ENCODE results near the gene EVA1A.

The EVA1A gene

DNA sequence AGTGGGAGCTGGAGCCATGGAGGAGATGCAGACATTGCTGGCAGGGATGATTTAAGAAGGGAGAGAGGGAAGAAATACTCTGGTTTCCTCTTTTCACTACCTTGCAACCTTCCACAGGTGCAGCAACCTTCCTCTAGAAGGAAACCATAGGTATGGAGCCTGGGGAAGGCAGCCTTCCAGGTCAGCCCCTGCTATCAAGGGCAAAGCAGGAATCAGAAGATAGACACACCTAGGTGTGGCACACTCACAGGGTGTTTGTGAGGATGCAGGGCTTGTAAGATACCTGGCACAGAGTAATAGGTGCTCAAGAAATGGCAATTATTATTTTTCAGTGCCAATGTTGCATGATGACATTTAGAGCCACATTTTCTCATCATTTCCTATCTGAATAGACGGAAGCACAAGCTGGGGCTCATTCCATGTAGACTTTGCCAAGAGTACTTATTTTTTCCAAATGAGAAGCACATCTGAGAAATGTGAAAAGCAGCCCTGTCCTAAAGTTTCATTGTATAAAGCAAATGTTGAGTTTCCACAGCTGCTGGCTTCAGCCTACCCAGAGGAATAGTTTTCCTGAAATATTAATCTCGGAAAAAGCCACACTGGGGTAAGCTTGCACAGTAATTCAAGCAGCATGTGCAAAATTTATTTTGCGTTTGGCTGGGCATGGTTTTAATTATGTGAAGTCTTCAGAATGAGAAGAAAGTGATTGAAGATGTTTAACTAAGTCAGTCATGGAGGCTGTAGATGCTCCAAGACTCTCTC is 20.6 kb downstream of the EVA1A start:
- no peak for DNase-seq

DNA sequence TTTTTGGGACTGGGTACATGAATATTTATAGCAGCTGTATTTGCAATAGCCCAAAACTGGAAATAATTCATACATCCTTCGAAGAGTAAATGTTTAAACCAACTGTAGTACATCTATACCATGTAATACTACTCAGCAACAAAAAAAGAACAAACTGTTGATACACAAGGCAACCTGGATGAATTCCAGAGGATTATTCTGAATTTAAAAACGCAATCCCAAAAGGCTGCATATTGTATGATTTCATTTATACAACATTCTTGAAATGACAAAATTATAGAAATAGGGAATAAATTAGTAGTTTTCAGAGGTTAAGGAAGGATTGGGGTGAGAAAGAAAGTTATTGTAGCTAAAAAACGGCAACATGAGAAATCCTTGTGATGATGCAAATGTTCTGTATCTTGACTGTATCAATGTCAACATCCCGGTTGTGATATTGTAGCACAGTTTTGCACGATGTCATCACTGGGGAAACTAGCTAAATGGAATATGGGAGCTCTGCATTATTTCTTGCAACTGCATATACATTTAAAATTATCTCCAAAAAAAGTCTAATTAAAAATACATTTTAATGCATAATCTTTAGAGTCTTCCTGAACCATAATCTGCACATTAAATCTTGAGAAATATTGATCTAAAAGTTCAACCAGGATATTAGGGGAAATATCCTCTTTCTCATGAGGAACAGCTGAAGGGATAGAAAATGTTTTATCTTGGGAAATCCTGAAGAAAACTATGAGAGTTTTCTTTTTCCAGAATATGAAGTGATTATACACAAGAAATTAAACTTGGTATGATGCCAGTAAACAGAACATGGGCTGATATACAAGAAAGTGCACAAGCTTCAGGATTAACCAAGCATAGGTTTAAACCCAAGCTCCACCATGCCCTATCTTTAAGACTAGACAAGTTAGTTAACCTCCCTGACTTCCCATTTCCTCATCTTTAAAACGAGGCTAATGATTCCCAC is 21.9 kb downstream of the EVA1A start:
- DNase-seq = no peak

DNA sequence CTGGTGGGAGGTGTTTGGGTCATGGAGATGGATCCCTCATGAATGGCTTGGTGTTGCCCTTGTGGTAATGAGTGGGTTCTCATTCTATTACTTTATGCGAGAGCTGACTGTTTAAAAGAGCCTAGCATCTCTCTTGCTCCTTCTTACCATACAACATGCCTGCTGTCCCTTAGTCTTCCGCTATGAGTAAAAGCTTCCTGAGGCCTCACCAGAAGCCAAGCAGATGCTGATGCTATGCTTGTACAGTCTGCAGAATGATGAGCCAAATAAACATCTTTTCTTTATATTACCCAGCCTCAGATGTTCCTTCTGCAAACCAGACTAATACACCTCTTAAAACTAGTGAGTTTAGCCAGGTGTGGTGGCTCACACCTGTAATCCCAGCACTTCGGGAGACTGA is 23.1 kb downstream of the EVA1A start:
- DNase-seq = no peak

DNA sequence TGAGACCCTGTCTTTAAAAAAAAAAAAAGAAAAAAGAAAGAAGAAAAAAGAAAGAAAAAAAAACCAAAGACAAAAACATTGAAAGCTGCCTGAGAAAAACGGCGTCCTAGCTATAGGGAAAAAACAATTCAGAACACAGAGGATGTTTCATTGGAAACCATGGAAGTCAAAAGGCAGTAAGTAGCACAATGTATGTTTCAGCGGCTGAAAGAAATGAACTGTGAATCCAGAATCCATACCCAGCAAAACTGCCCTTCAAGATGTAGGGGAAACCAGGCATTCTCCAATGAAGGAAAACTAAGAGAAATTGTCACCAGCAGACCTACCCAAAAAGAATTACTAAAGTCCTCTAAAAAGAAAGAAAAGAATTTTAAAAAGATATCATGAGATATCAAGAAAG is 27.6 kb downstream of the EVA1A start:
- no peak for DNase-seq

DNA sequence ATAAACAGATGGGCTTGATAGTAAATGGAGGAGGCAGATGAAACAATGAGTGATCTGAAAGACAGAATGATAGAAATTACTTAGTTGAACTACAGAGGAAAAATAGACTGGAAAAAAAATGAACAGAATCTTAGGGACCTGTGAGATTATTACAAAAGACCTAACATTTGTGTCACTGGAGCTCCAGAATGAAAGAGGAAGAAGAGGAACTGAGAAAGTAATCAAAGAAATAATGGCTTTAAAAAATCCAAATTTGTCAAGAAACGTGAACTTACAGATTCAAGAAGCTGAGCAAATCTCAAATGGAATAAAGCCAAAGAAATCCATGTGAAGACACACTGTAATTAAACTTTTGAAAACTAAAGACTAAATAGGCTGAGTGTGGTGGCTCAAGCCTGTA is 28.3 kb downstream of the EVA1A start:
- DNase-seq = no peak

DNA sequence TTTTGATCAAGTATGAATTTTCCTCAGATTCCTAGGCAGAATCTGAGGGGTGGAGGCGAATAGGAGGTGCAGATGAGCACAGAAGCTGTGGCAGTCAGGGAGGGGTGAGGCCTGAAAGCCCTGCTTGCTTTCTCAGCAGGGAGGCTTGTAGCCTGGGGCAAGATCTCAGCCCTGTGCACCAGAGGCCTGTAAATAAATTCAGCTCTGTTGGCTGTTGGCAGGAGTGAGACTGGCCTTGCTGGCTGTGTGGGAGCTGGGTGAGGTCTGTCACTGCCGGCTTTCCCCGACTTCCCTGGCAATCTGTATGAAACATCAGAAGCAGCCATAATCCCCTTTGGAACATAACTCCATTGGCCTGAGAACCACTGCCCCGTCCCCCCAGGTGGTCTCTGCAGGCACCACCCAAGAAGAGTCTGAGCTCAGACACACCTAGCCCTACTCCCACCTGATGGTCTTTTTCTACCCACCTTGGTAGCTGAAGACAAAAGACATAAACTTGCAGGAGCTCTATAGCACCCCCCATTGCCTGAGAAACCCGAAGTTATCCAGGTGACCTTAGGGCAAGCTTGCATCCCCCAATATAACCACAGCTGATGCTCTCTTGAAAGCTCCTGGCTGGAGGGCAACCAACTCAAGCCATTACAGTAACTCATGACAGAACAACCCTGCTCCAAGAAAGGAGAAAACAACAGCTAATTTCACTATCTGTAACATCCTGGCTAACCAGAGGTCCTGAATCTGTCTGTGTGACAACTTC is 32.3 kb downstream of the EVA1A start:
- DNase-seq = no peak

DNA sequence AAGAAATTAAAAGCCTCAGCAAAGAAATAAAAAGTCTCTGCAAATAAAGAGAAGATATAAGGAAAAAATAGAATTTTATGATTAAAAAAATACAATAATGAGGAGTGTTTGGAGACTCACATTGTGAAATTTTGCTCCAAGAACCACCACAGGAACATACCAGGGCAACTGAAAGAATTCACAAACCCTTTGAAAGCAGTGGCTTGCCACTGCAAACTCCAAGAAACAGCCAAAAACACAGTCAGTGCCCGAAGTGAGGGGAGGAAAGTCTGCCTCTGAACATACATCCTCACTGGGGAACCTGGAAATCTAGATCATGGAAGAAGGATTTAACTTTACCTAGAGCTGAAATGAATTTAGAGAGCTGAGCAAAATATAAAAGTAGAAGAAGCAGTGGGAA is 33.1 kb downstream of the EVA1A start:
- DNase-seq = no peak

DNA sequence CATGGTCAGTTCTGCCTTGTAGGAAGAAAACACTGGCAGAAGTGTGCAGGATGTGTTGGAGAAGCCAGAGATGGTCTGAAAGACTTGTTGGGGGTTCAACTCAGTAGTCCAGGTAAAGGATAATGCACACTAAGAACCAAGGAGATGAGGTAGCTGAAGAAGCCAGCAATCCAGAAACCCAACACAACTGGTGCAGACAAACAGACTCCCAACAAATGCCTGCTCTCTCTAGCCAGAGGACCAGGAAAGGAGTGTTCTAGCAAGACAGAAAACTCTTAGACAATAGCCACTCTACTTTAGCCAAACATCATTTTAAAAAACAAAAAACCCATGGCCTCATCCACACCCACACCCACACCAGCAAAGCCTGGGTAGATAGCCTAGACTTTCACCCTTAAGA is 33.9 kb downstream of the EVA1A start:
- no peak for DNase-seq

DNA sequence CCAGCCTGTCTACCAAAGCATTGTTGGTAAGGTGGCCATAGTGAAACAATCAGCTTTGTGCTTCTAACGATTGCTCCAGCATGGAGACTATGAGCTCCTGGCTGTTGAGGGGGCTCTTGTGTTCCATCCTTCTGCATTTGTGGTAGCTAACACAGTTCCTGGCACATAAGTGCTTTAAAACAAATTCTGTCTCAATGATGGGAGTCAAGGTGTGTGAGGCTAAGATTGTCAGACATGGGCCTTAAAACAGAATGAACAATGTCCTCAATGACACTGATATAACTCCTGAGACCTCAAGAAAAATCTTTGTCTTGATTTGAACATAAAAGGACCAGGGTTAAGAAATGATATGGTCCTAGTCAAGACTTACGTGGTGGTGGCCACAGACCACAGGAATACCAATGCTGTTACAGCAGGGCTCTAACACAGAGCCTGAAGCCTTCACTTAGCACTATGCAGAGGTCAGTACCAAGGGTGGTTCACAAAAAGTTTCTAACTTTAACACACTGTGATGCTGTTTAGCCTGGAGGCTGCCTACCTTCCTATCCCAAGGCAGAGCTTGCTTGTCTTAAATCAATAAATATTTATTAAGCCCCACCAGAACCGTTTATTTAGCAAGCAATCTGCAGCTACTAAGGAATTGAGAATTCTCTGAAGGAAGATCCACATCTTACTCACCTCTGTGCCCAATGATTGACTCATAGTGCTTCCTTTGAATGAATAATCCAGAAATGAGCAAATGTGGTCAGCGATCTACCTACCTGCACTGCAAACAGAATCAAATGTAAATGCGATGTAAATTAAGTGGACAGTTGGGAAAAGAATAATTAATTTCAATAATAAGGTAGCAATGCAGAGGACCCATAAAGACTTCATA is 35.1 kb downstream of the EVA1A start:
- no peak for DNase-seq

DNA sequence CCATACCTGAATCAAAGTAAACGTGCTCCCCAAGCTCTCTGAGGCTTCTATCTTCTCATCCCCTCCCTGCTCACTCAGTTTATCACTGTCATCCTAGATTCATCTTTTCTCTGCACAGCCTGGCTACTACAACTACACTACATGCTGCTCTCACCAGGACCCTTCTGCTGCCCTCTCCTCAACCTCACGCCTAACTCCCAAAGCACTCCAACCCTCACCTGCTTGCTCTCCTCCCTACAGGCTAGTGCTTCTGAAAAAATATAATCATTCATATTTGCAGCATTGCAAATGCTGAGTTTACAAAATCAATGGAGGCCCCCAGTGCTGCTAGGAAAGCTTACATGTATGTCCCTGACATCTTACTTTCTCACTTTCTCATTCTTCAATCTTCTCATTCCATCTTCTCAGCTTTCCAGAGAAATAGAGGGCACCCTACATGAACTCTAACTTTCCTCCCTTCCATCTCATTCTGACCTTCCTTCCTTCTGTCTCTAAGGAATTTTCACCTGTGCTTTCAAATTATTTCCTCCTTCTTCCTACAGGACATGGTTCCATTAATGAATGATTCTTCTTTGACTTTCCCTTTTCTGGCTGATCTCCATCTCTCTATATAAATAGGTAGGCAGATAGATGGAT is 36.3 kb downstream of the EVA1A start:
- no peak for DNase-seq

DNA sequence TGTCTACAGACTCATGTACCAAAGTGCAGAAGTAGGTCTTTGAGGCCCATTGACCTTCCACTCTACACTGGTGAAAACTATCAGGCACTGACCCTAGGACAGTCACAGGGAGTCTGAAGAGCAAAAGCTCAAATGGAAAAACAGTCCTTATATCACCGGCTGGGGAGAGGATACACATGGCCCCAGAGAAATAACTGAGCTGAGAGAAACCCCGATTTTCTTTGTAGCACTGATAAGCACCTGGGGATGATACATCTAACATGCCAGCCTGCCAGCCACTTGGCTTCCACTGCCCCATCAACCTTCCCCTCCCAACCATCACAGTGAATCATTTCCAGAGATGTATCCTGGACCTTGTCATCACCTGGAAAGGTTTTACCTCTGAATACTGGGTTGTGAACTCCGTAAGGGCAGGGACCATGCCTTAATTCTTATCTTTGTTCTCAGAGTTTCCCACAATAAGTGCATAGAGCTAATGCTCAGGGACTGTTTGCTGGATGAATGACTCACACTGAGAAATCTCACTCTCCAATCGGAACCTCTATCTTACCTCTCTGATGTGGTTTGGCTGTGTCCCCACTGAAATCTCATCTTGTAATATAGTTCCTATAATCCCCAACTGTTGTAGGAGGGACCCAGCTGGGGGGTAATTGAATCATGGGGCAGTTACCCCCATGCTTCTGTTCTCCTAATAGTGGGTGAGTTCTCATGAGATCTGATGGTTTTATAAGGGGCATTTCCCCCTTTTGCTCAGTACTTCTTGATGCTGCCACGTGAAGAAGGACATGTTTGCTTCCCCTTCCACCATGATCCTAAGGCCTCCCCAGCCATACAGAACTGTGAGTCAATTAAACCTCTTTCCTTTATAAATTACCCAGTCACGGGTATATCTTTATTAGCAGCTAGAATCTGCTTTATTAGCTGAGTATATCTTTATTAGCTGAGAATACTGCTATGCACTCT is 37.1 kb downstream of the EVA1A start:
- no peak for DNase-seq

DNA sequence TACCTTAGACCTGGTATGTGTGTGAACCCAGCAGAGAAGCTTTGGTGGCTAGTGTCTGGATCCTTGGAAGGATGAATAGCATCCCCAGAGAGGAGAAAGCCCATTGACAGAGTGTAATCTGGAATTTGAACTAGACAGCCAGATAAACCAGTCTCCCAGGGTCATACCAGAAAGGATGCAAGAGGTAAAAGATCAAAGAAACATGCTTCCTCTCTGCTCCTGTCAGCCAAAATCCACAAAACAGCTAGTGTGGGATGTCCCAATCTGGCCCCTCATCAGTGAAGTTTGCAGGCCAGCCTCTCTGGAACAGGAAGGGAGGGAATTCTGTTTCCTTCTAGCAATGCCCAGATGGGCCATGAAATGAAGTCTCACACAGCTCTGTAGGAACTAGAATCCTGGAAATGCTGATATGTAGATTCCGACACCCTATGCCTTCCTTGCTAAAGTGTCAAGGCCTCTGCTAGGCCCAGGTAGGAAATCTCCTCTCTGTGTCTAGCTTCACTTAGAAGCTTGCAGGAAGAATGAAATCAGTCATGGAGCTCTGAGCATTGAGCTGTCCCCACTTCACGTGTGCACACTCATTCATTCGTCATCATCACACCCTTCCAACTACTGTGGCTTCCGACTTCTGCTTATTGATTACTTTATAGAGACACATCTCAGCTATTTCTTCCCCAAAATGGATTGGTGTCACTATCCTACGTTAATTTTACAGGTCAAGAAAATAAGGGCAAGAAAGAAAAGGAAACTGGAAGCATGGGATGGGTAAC is 38.0 kb downstream of the EVA1A start:
- DNase-seq = no peak

DNA sequence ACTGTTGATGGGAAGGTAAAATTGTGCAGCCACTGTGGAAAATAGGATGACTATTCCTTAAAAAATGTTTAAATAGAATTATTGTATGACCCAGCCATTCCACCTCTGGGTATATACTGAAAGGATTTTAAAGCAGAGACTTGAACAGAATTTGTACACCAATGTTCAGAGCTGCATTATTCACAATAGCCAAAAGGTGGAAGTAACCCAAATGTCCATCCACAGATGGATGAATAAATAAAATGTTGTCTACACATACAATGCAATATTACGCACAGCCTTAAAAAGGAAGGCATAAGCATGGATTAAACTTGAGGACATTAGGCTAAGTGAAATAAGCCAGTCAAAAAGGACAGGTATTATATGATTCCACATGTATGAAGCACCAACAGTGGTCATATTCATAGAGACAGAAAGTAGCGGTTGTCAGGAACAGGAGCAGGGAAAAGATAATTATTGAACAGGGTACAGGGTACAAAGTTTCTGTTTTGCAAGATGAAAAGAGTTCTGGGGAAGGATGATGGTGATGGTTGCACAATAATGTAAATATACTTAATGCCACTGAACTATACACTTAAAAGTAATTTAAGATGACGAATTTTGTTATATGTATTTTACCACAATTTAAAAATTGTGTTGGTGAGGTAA is 39.4 kb downstream of the EVA1A start:
- DNase-seq = no peak

DNA sequence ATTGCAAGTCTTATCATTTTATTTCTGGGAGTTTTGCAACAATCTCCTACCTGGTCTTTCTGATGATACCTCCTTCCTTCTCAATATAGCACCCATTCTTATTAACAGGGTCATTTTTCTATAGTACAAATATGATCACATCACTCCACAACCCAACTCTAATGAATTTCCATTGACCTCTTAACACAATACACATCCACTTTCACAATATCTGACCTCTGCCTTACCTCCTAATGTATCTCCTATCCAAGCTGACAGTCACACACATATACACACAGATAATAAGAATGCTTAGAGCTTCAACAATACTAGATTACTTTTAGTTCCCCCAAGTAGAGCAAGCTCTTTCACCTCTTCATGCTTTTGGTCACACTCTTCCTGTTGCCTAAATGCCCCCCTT is 40.9 kb downstream of the EVA1A start:
- no peak for DNase-seq

DNA sequence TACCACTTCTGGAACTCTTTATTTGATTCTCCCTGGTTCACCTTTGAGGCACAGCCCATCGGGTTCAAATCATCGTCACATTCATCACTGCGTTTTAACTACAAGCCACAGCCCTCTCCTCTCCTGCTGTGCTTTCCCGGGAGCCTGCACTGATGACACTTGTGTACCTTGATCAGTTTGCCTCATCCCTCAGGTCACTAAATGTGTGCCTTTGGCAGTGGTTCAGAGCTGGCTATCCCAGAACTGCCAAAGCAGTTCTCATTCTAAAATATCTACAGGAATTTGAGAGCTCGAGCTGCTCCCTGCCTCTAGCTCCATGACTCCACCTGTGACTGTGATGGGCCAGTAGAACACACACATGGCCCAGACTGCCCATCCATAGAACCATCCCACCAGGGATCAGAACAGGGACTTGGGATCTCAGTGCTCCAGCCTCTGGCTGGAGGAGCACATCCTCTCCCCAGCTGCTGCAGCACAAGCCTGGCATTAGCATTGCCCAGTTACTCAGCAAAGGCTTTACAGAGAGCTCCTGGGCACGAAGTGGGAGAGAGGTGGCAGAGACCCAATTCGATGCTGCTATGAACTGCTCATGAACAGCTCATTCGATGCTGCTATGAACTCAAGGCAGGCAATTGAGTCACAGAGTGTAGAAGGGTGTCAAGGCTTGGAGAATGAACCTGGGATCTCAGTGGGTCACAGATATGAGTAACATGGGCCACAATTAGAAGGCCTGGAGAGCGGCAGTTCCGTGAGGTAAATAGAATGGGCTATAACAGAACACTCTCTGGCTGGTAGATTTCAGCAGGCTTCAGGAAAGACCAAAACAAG is 41.9 kb downstream of the EVA1A start:
- no peak for DNase-seq

DNA sequence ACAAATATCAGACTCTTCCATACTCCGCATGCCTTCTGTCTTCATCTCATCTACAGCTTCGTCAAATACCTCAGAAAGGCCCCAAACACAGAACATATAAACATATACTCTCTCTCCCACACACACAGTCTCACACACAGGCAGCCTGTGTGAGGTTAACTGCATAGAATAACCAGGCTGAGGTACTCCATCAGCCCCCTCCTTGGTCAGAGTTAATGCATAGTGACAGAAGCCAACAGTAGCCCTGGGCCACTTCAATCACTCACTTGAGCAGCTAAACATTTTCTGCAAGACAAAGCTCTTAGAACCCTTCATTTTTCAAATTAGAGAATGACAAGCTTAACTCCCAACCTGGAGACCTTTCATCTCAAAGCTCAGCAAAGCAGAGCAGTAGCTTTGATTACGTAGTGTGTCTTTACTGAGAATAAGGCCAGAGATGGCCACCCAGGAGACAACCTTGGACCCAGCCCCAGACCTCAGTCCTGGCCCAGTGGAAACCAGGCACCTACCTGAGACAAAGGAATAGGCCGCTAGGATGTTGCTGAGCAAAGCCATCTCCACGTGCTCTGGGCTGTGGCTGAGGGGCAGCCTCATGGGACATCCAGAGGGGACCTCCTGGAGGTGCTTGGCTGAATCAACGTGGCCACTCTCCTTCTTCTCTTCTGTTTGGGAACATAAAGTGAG is 43.0 kb downstream of the EVA1A start:
- no peak for DNase-seq

All from NCI-H2029 (cell line).